CD4-positive, alpha-beta T cell treated with Interferon gamma for 1 hour (primary cell): ENCODE data around the gene OR5H2.
A peak's percentile ranks its signal among the peaks of the same experiment; 100 is the strongest.
"Not testable (repeated sequence)": the region's sequence is repeated elsewhere in the genome, so short reads cannot be mapped to it uniquely, and the experiment has no call there.

Source experiments
- DNase-seq: peaks from one replicate; pipeline ENCODE4 v3.0.0-alpha.2; 2020

Gene OR5H2

GRCh38 chr3:98282205-98282604 lies at the start of gene OR5H2:
OR5H2 (plus strand) TSS chr3:98282505; CDS start chr3:98282903, 398 bp downstream.
- no peak for DNase-seq

GRCh38 chr3:98233468-98233867 lies 48.8 kb upstream of the OR5H2 start:
- no peak for DNase-seq

- DNase-seq, result no peak
Observed at GRCh38 chr3:98240131-98240530, 42.2 kb upstream of the OR5H2 start.

GRCh38 chr3:98242155-98242554 lies 40.1 kb upstream of the OR5H2 start:
- DNase-seq, result no peak

- no peak for DNase-seq
Observed at GRCh38 chr3:98243843-98244242, 38.5 kb upstream of the OR5H2 start.

- DNase-seq, result no peak
Observed at GRCh38 chr3:98246142-98246541, 36.2 kb upstream of the OR5H2 start.

- not testable (repeated sequence) for DNase-seq
Observed at GRCh38 chr3:98256026-98256425, 26.3 kb upstream of the OR5H2 start.

- no peak for DNase-seq
Observed at GRCh38 chr3:98259707-98260106, 22.6 kb upstream of the OR5H2 start.

GRCh38 chr3:98262046-98262445 lies 20.3 kb upstream of the OR5H2 start:
- DNase-seq, result no peak

- DNase-seq, result no peak
Observed at GRCh38 chr3:98263944-98264343, 18.4 kb upstream of the OR5H2 start, which contains the start of gene OR5H6. OR5H6 (plus strand) TSS chr3:98264244; CDS start chr3:98264333, 89 bp downstream.

- no peak for DNase-seq
Observed at GRCh38 chr3:98269846-98270245, 12.5 kb upstream of the OR5H2 start.

GRCh38 chr3:98272126-98272525 lies 10.2 kb upstream of the OR5H2 start:
- no peak for DNase-seq

- DNase-seq, result no peak
Observed at GRCh38 chr3:98274914-98275313, 7.4 kb upstream of the OR5H2 start.

GRCh38 chr3:98290916-98291315 lies 8.6 kb downstream of the OR5H2 start:
- DNase-seq, result no peak

GRCh38 chr3:98291332-98291957 lies 9.1 kb downstream of the OR5H2 start:
- no peak for DNase-seq

- no peak for DNase-seq
Observed at GRCh38 chr3:98322101-98322500, 39.8 kb downstream of the OR5H2 start.

- DNase-seq, result no peak
Observed at GRCh38 chr3:98322686-98323085, 40.4 kb downstream of the OR5H2 start.

- DNase-seq, result no peak
Observed at GRCh38 chr3:98323425-98323824, 41.1 kb downstream of the OR5H2 start.

- no peak for DNase-seq
Observed at GRCh38 chr3:98325055-98325454, 42.8 kb downstream of the OR5H2 start.

GRCh38 chr3:98326105-98326893 lies 44.0 kb downstream of the OR5H2 start:
- no peak for DNase-seq

GRCh38 chr3:98326945-98327344 lies 44.6 kb downstream of the OR5H2 start:
- no peak for DNase-seq

GRCh38 chr3:98328933-98329332 lies 46.6 kb downstream of the OR5H2 start:
- DNase-seq, result no peak

- DNase-seq, result peak; percentile 33
Observed at GRCh38 chr3:98329392-98330124, 47.3 kb downstream of the OR5H2 start.

- no peak for DNase-seq
Observed at GRCh38 chr3:98331329-98331728, 49.0 kb downstream of the OR5H2 start.
